ENCODE data around the gene LNP1.

Gene LNP1

GRCh38 chr3:100449214-100449613 lies 47.9 kb downstream of the LNP1 start:
- no peak overlapping the region for H4K12ac ChIP-seq (ENCODE audit: low read depth, low read length)
- no peak overlapping the region for H4K91ac ChIP-seq (ENCODE audit: low read depth, low read length)
- no peaks in the 10 kb centered on the region for H3K27me3 ChIP-seq (ENCODE audit: insufficient read depth, low read length)
- H4K8ac ChIP-seq (ENCODE audit: low read depth, low read length): no peak overlapping the region
- H3K18ac ChIP-seq (ENCODE audit: low read length): no peak overlapping the region
- H3K36me3 ChIP-seq (ENCODE audit: control insufficient read depth in 1 of 2, insufficient read depth in 2 of 2, low read length in 2 of 2): no peaks in the 10 kb centered on the region
- H3K79me2 ChIP-seq (ENCODE audit: control insufficient read depth, insufficient read depth, low read length, poor library complexity): no peaks in the 10 kb centered on the region
- no peak overlapping the region for H3K9ac ChIP-seq (ENCODE audit: low read length)
- no peak overlapping the region for H3K23ac ChIP-seq (ENCODE audit: low read length)
- no peak overlapping the region for H3K27ac ChIP-seq (ENCODE audit: low read depth, low read length)
- H2AK5ac ChIP-seq (ENCODE audit: low read length): no peak overlapping the region
- no CpG with 5 or more reads among the region's 2 CpGs for WGBS (ENCODE audit: extremely low coverage, insufficient coverage, insufficient read length)
- H3K4me2 ChIP-seq (ENCODE audit: low read length): no peak overlapping the region
- no peaks in the 10 kb centered on the region for H3K4me1 ChIP-seq (ENCODE audit: control insufficient read depth in 1 of 2, insufficient read depth in 2 of 2, low read length in 2 of 2)
- no peak overlapping the region for H2AFZ ChIP-seq (ENCODE audit: insufficient read depth, low read length, poor library complexity)
- no peak overlapping the region for H2BK120ac ChIP-seq (ENCODE audit: insufficient read depth, low read length, poor library complexity)
- no peak overlapping the region for H3K4me3 ChIP-seq (ENCODE audit: low read depth, low read length)
- DNase-seq: no peak
- peaks cover 2% of the 10 kb centered on the region for H3K9me3 ChIP-seq (ENCODE audit: insufficient read depth, low read depth, low read length)
- no peaks in the 10 kb centered on the region for H3K79me1 ChIP-seq (ENCODE audit: low read length)
- H3K4ac ChIP-seq (ENCODE audit: low read depth, low read length): no peak overlapping the region
- no peak overlapping the region for H3K14ac ChIP-seq (ENCODE audit: low read length)
- H2BK5ac ChIP-seq (ENCODE audit: low read depth, low read length, poor library complexity): no peak overlapping the region
- H2BK12ac ChIP-seq (ENCODE audit: low read length): no peak overlapping the region

GRCh38 chr3:100454677-100455076 lies 53.3 kb downstream of the LNP1 start:
- Histone ChIP-seq H2AK5ac (ENCODE audit: low read length) (no peak overlapping the region), H3K4me1 (ENCODE audit: control insufficient read depth in 1 of 2, insufficient read depth in 2 of 2, low read length in 2 of 2) (no peaks in the 10 kb centered on the region), H3K23ac (ENCODE audit: low read length) (no peak overlapping the region), H4K8ac (ENCODE audit: low read depth, low read length) (no peak overlapping the region), H4K91ac (ENCODE audit: low read depth, low read length) (no peak overlapping the region), H3K4me2 (ENCODE audit: low read length) (no peak overlapping the region), H2BK5ac (ENCODE audit: low read depth, low read length, poor library complexity) (no peak overlapping the region), H3K4ac (ENCODE audit: low read depth, low read length) (no peak overlapping the region), H3K14ac (ENCODE audit: low read length) (no peak overlapping the region), H3K79me1 (ENCODE audit: low read length) (no peaks in the 10 kb centered on the region), H3K27me3 (ENCODE audit: insufficient read depth, low read length) (no peaks in the 10 kb centered on the region), H3K36me3 (ENCODE audit: control insufficient read depth in 1 of 2, insufficient read depth in 2 of 2, low read length in 2 of 2) (no peaks in the 10 kb centered on the region), H3K9ac (ENCODE audit: low read length) (no peak overlapping the region), H4K12ac (ENCODE audit: low read depth, low read length) (no peak overlapping the region), H3K27ac (ENCODE audit: low read depth, low read length) (no peak overlapping the region), H2AFZ (ENCODE audit: insufficient read depth, low read length, poor library complexity) (no peak overlapping the region), H3K79me2 (ENCODE audit: control insufficient read depth, insufficient read depth, low read length, poor library complexity) (no peaks in the 10 kb centered on the region), H2BK12ac (ENCODE audit: low read length) (no peak overlapping the region), H3K9me3 (ENCODE audit: insufficient read depth, low read depth, low read length) (no peaks in the 10 kb centered on the region), H2BK120ac (ENCODE audit: insufficient read depth, low read length, poor library complexity) (no peak overlapping the region), H3K4me3 (ENCODE audit: low read depth, low read length) (no peak overlapping the region), H3K18ac (ENCODE audit: low read length) (no peak overlapping the region)
- DNase-seq: no peak
- no CpG with 5 or more reads among the region's 4 CpGs for WGBS (ENCODE audit: extremely low coverage, insufficient coverage, insufficient read length)

- Histone ChIP-seq H3K9ac (ENCODE audit: low read length) (no peak overlapping the region), H3K36me3 (ENCODE audit: control insufficient read depth in 1 of 2, insufficient read depth in 2 of 2, low read length in 2 of 2) (no peaks in the 10 kb centered on the region), H3K23ac (ENCODE audit: low read length) (no peak overlapping the region), H3K4ac (ENCODE audit: low read depth, low read length) (no peak overlapping the region), H2AK5ac (ENCODE audit: low read length) (no peak overlapping the region), H3K79me1 (ENCODE audit: low read length) (no peaks in the 10 kb centered on the region), H4K91ac (ENCODE audit: low read depth, low read length) (no peak overlapping the region), H2BK5ac (ENCODE audit: low read depth, low read length, poor library complexity) (no peak overlapping the region), H3K27me3 (ENCODE audit: insufficient read depth, low read length) (no peaks in the 10 kb centered on the region), H3K18ac (ENCODE audit: low read length) (no peak overlapping the region), H3K4me2 (ENCODE audit: low read length) (no peak overlapping the region), H3K27ac (ENCODE audit: low read depth, low read length) (no peak overlapping the region), H3K4me3 (ENCODE audit: low read depth, low read length) (no peak overlapping the region), H2BK120ac (ENCODE audit: insufficient read depth, low read length, poor library complexity) (no peak overlapping the region), H3K9me3 (ENCODE audit: insufficient read depth, low read depth, low read length) (no peaks in the 10 kb centered on the region), H3K79me2 (ENCODE audit: control insufficient read depth, insufficient read depth, low read length, poor library complexity) (no peaks in the 10 kb centered on the region), H3K4me1 (ENCODE audit: control insufficient read depth in 1 of 2, insufficient read depth in 2 of 2, low read length in 2 of 2) (no peaks in the 10 kb centered on the region), H3K14ac (ENCODE audit: low read length) (no peak overlapping the region), H2BK12ac (ENCODE audit: low read length) (no peak overlapping the region), H4K12ac (ENCODE audit: low read depth, low read length) (no peak overlapping the region), H4K8ac (ENCODE audit: low read depth, low read length) (no peak overlapping the region), H2AFZ (ENCODE audit: insufficient read depth, low read length, poor library complexity) (no peak overlapping the region)
- DNase-seq: no peak
- whole genome bisulfite sequencing (ENCODE audit: extremely low coverage, insufficient coverage, insufficient read length): no CpG with 5 or more reads among the region's 2 CpGs
Measured at GRCh38 chr3:100455841-100456550, 54.7 kb downstream of the LNP1 start.

GRCh38 chr3:100456745-100457144 lies 55.4 kb downstream of the LNP1 start:
- Histone ChIP-seq H3K4me2 (ENCODE audit: low read length) (no peak overlapping the region), H3K14ac (ENCODE audit: low read length) (no peak overlapping the region), H2AK5ac (ENCODE audit: low read length) (no peak overlapping the region), H2BK120ac (ENCODE audit: insufficient read depth, low read length, poor library complexity) (no peak overlapping the region), H3K9me3 (ENCODE audit: insufficient read depth, low read depth, low read length) (no peaks in the 10 kb centered on the region), H2BK12ac (ENCODE audit: low read length) (no peak overlapping the region), H3K4me3 (ENCODE audit: low read depth, low read length) (no peak overlapping the region), H3K27me3 (ENCODE audit: insufficient read depth, low read length) (no peaks in the 10 kb centered on the region), H3K23ac (ENCODE audit: low read length) (no peak overlapping the region), H3K36me3 (ENCODE audit: control insufficient read depth in 1 of 2, insufficient read depth in 2 of 2, low read length in 2 of 2) (no peaks in the 10 kb centered on the region), H3K79me1 (ENCODE audit: low read length) (no peaks in the 10 kb centered on the region), H3K9ac (ENCODE audit: low read length) (no peak overlapping the region), H2BK5ac (ENCODE audit: low read depth, low read length, poor library complexity) (no peak overlapping the region), H3K4me1 (ENCODE audit: control insufficient read depth in 1 of 2, insufficient read depth in 2 of 2, low read length in 2 of 2) (no peaks in the 10 kb centered on the region), H3K18ac (ENCODE audit: low read length) (no peak overlapping the region), H2AFZ (ENCODE audit: insufficient read depth, low read length, poor library complexity) (no peak overlapping the region), H4K91ac (ENCODE audit: low read depth, low read length) (no peak overlapping the region), H3K79me2 (ENCODE audit: control insufficient read depth, insufficient read depth, low read length, poor library complexity) (no peaks in the 10 kb centered on the region), H3K4ac (ENCODE audit: low read depth, low read length) (no peak overlapping the region), H4K8ac (ENCODE audit: low read depth, low read length) (no peak overlapping the region), H3K27ac (ENCODE audit: low read depth, low read length) (no peak overlapping the region), H4K12ac (ENCODE audit: low read depth, low read length) (no peak overlapping the region)
- no peak for DNase-seq
- WGBS (ENCODE audit: extremely low coverage, insufficient coverage, insufficient read length): no CpG with 5 or more reads among the region's 1 CpG
